HuH-7 (cell line): ENCODE results near the gene PPT2.
"Not testable (repeated sequence)": the region's sequence is repeated elsewhere in the genome, so short reads cannot be mapped to it uniquely, and the experiment has no call there.

Source experiments
- DNase-seq: peaks from one replicate; pipeline ENCODE4 v3.0.0; 2011; ENCODE audit warnings: low spot score

PPT2 gene

DNA sequence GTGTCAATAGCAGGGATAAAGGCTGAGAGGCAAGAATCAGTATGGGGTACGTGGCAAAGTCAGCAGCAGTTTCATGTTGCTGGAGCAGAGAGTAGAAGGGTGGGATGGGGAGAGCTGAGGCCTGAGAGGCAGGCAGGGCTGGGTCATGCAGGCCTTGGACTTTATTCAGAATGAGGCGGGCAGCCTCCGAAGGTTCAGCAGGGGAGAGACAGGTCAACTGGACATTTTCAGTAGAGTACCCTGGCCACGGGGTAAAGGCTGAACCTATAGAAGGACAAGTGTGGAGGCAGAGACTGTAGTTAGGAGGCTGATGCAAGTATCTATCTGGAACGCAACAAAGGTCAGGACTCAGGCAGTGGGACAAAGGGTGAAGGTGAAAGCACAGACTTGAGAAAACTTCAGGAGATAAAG is 56.3 kb downstream of the PPT2 start:
- no peak for DNase-seq

DNA sequence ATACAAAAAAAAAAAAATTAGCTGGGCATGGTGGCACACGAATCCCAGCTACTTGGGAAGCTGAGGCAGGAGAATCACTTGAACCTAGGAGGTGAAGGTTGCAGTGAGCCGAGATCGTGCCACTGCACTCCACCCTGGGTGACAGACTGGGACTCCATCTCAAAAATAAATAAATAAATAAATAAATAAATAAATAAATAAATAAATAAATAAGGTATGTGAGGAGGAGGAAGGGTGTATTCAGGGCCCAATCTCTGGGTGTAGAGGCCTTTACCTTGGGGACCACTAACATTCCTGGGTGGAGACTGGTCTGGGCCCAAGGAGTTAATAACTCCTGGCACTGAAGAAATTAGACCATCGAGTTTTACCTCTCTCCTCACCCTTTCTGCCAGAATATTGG is 57.5 kb downstream of the PPT2 start:
- DNase-seq: not testable (repeated sequence)

DNA sequence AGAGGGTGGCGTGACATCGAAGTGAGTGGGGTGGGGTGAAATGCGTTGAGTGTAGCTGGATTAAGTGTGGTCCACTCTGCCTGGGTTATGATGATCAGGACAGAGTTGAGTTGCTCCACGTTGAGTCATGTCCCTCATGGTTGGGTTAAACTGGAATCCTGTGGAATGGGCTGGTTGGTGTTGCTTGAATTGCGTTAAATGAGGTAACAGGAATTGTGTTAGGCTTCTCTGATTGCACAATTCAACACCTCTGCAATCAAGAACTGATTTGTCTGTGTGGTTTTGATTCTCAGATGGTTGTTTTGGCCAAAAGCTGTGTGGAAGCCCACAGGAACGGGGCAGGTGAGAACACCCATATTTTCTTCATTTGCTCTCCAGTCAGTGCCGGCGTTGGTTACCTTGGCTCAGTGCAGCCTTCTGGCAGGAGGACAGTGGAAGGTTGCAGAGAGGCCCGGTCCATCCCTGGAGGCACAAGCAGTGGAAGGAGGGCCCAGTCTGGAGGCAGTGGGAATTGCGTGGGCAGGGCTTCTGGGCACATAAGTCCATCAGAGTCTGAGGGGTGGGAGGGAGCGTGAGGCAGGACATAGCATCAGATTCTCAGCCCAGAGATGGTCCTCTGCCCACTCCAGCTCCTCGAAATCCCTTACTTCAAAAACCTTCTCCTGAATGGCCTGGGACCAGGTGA is 58.3 kb downstream of the PPT2 start:
- no peak for DNase-seq
